Lung (tissue), 12 donors: ENCODE results near the gene HSF2BP. TPM values are rescaled to one million over a fixed set of nuclear protein-coding genes. Genes with fewer than 3 reads are reported as not detected.

ENCODE experiments used
- ATAC-seq: fragments of 200-7000 bp; cut with Tn5 transposase; one replicate; pipeline ENCODE4 v1.9.1; 2020; ENCODE audit warnings: moderate number of reproducible peaks; ENCODE audit not compliant: insufficient read depth, low FRiP score
- DNase-seq, 3 donors: peaks; one replicate each; pipeline ENCODE4 v3.0.0-alpha.2; 2013 to 2017
- H3K27ac ChIP-seq, 2 donors: one replicate each; pipeline ENCODE4 v1.5.1; 2013; ENCODE audit warnings: mild to moderate bottlenecking in 2 of 2, moderate library complexity in 2 of 2, control low read depth in 1 of 2, inconsistent platforms in 1 of 2, low read depth in 1 of 2, low read length in 1 of 2
- H3K27me3 ChIP-seq, 3 donors: one replicate each; pipeline ENCODE4 v1.5.1; 2013; ENCODE audit warnings: low read length in 2 of 3; ENCODE audit not compliant: control insufficient read depth in 3 of 3, insufficient read depth in 3 of 3
- H3K36me3 ChIP-seq, 4 donors: one replicate each; pipeline ENCODE4 v1.5.1; 2013; ENCODE audit warnings: low read length in 4 of 4, mild to moderate bottlenecking in 1 of 4, moderate library complexity in 1 of 4; ENCODE audit not compliant: control insufficient read depth in 4 of 4, insufficient read depth in 4 of 4
- H3K4me1 ChIP-seq, 5 donors: one replicate each; pipeline ENCODE4 v1.5.1; 2013; ENCODE audit warnings: low read length in 5 of 5, mild to moderate bottlenecking in 2 of 5, moderate library complexity in 1 of 5; ENCODE audit not compliant: control insufficient read depth in 5 of 5, insufficient read depth in 5 of 5
- H3K4me3 ChIP-seq: one replicate; pipeline ENCODE4 v1.5.1; 2013; ENCODE audit warnings: mild to moderate bottlenecking, control low read depth, moderate library complexity
- H3K9ac ChIP-seq, 2 donors: one replicate each; pipeline ENCODE4 v1.5.1; 2013; ENCODE audit warnings: low read length in 2 of 2, control low read depth in 1 of 2; ENCODE audit not compliant: insufficient read depth in 1 of 2
- H3K9me3 ChIP-seq, 4 donors: one replicate each; pipeline ENCODE4 v1.5.1; 2013; ENCODE audit warnings: low read length in 3 of 4, mild to moderate bottlenecking in 1 of 4, moderate library complexity in 1 of 4; ENCODE audit not compliant: control insufficient read depth in 4 of 4, insufficient read depth in 3 of 4
- CTCF ChIP-seq: IDR thresholded peaks from 2 replicates; pipeline ENCODE4 v1.5.1; 2012; ENCODE audit warnings: mild to moderate bottlenecking; ENCODE audit errors: control extremely low read depth, extremely low read depth
- whole genome bisulfite sequencing, 2 donors: extraction: QIAGEN DNeasy Blood & Tissue Kit; methylation state at CpG; one replicate each; pipeline ENCODE4 v1.1.7; 2013; 5-methylcytosine and 5-hydroxymethylcytosine counted together
- polyA plus RNA-seq, 2 donors: library from polyadenylated mRNA; stranded (reverse); fragments of 200-250 nt; gene quantifications; one replicate each; pipeline ENCODE4 v1.2.1, GENCODE V29; 2013
- total RNA-seq, 2 donors: library from RNA; depleted of rRNA in 1 of 2; stranded (reverse); fragments of >200 nt in 1 of 2; gene quantifications; one replicate each; pipeline ENCODE4 v1.2.1, GENCODE V29; 2014 to 2021
- donor health status: control.
- donor health status: control.
- donor health status: Bipolar disorder and iron deficiency.
- donor health status: healthy.
- donor health status: DM: yes; HTN: yes; CAD: no.

HSF2BP gene
- total and polyA plus RNA-seq, 4 donors: 0.46 to 0.71 (median 0.57) TPM

GRCh38 chr21:43603233-43603626, 56.1 kb downstream of the HSF2BP start:
- 71 to 83% methylated on average over 5 of the region's 5 CpGs for WGBS, 2 donors

GRCh38 chr21:43602266-43603232, 56.7 kb downstream of the HSF2BP start:
- peak overlapping the region in 1 of 2 donors; percentile 71 for H3K27ac ChIP-seq
- ATAC-seq: peak; percentile 22
- 64 to 73% methylated on average over 13 of the region's 13 CpGs for WGBS, 2 donors

More at GRCh38 chr21:43603233-43603626, 56.1 kb downstream of the HSF2BP start:
- ATAC-seq (peak; percentile 35), DNase-seq (no peak)
- peaks cover 0 to 6% (median 0%) of the 10 kb centered on the region in 4 donors for H3K9me3 ChIP-seq
- peak overlapping the region in 1 of 2 donors; percentile 71 for H3K27ac ChIP-seq
- peaks cover 0 to 10% (median 0%) of the 10 kb centered on the region in 5 donors for H3K4me1 ChIP-seq
- H3K36me3 ChIP-seq: no peaks in the 10 kb centered on the region
- no peak overlapping the region for H3K4me3 ChIP-seq
- no peak overlapping the region for H3K9ac ChIP-seq
- TF ChIP-seq CTCF: no peak
- no peaks in the 10 kb centered on the region for H3K27me3 ChIP-seq

GRCh38 chr21:43600642-43601402, 58.5 kb downstream of the HSF2BP start:
- ATAC-seq (no peak), DNase-seq (no peak)
- H3K4me3 ChIP-seq: no peak overlapping the region
- no peaks in the 10 kb centered on the region for H3K36me3 ChIP-seq
- WGBS, 2 donors: 92 to 94% methylated on average over 12 of the region's 12 CpGs
- no peak overlapping the region for H3K27ac ChIP-seq
- no peak overlapping the region for H3K9ac ChIP-seq
- H3K27me3 ChIP-seq: no peaks in the 10 kb centered on the region
- H3K9me3 ChIP-seq: peaks cover 0 to 6% (median 0%) of the 10 kb centered on the region in 4 donors
- peaks cover 0 to 10% (median 0%) of the 10 kb centered on the region in 5 donors for H3K4me1 ChIP-seq
- no peak for TF ChIP-seq CTCF

More at GRCh38 chr21:43602266-43603232, 56.7 kb downstream of the HSF2BP start:
- no peak for DNase-seq
- Histone ChIP-seq H3K27me3 (no peaks in the 10 kb centered on the region), H3K4me1 (peaks cover 0 to 10% (median 0%) of the 10 kb centered on the region in 5 donors), H3K9ac (no peak overlapping the region), H3K4me3 (no peak overlapping the region), H3K9me3 (peaks cover 0 to 6% (median 0%) of the 10 kb centered on the region in 4 donors), H3K36me3 (no peaks in the 10 kb centered on the region)
- no peak for TF ChIP-seq CTCF
